ENCODE measurements around the gene CAMK1. TPM values are rescaled to one million over a fixed set of nuclear protein-coding genes. Genes with fewer than 3 reads are reported as not detected.

Gene CAMK1
- total RNA-seq, 1 experiment from 2014 or later: 9.7 TPM

- Histone ChIP-seq H3K4me3 (ENCODE audit: low read depth, low read length) (no peak overlapping the region), H3K4me1 (no peaks in the 10 kb centered on the region), H3K27me3 (replicated peaks; ENCODE audit: control insufficient read depth, insufficient read depth, low read length) (no peaks in the 10 kb centered on the region), H3K36me3 (ENCODE audit: control insufficient read depth, insufficient read depth, low read length) (no peaks in the 10 kb centered on the region), H3K9me3 (no peaks in the 10 kb centered on the region)
- ChIA-PET CTCF (interaction anchor here (1.1 to 1.2 kb wide), 2 partner anchors 10 to 224 kb away, joined by 3 read pairs; no protein-coding TSS in a partner anchor), POLR2A (interaction anchor here (0.5 kb wide), 1 partner anchor 328 kb away, joined by 3 read pairs; no protein-coding TSS in a partner anchor)
- Mint-ChIP-seq H3K4me1 (ENCODE audit: low read depth, unreplicated experiment) (peaks cover 14% of the 10 kb centered on the region), H3K36me3 (ENCODE audit: insufficient read depth, unreplicated experiment) (peaks cover 6% of the 10 kb centered on the region), H3K4me3 (ENCODE audit: unreplicated experiment) (no peak overlapping the region), H3K27ac (ENCODE audit: unreplicated experiment) (no peak overlapping the region), H3K27me3 (ENCODE audit: insufficient read depth, unreplicated experiment) (peaks cover 4% of the 10 kb centered on the region), H3K9me3 (ENCODE audit: unreplicated experiment) (no peaks in the 10 kb centered on the region)
- peak; percentile 1 to 52 for TF ChIP-seq CTCF (IDR thresholded peaks at IDR 0.05; ENCODE audit: insufficient read depth in 1 of 2, low read depth in 1 of 2, low read length in 1 of 2, severe bottlenecking in 1 of 2, unreplicated experiment in 1 of 2)
- no TSS peak for BruUV-seq (replicated peaks)
- intact Hi-C loops (cut with micrococcal nuclease; ENCODE audit: unreplicated experiment): loop anchor here (2.0 kb wide), 1 partner anchor 224 kb away; no protein-coding TSS in a partner anchor
- peak in 1 of 2 experiments; percentile 38 for DNase-seq
Observed at GRCh38 chr3:9727041-9727595, 42.6 kb downstream of the CAMK1 start.

GRCh38 chr3:9725775-9726515, 43.8 kb downstream of the CAMK1 start:
- intact Hi-C loops (cut with micrococcal nuclease; ENCODE audit: unreplicated experiment): loop anchor here (2.0 kb wide), 1 partner anchor 223 kb away; no protein-coding TSS in a partner anchor
- Histone ChIP-seq H3K4me1 (no peaks in the 10 kb centered on the region), H3K27me3 (replicated peaks; ENCODE audit: control insufficient read depth, insufficient read depth, low read length) (no peaks in the 10 kb centered on the region), H3K9me3 (no peaks in the 10 kb centered on the region), H3K36me3 (ENCODE audit: control insufficient read depth, insufficient read depth, low read length) (no peaks in the 10 kb centered on the region), H3K4me3 (ENCODE audit: low read depth, low read length) (no peak overlapping the region)
- TF ChIP-seq CTCF (IDR thresholded peaks at IDR 0.05; ENCODE audit: insufficient read depth in 1 of 2, low read depth in 1 of 2, low read length in 1 of 2, severe bottlenecking in 1 of 2, unreplicated experiment in 1 of 2): no peak
- Mint-ChIP-seq H3K4me3 (ENCODE audit: unreplicated experiment) (no peak overlapping the region), H3K9me3 (ENCODE audit: unreplicated experiment) (no peaks in the 10 kb centered on the region), H3K36me3 (ENCODE audit: insufficient read depth, unreplicated experiment) (peaks cover 4% of the 10 kb centered on the region), H3K27ac (ENCODE audit: unreplicated experiment) (no peak overlapping the region), H3K4me1 (ENCODE audit: low read depth, unreplicated experiment) (peaks cover 13% of the 10 kb centered on the region), H3K27me3 (ENCODE audit: insufficient read depth, unreplicated experiment) (peaks cover 6% of the 10 kb centered on the region)
- no TSS peak for BruUV-seq (replicated peaks)
- ChIA-PET CTCF (interaction anchor here (1.3 kb wide), 1 partner anchor 24 kb away, joined by 5 read pairs; the partner anchor contains the start of gene OGG1), POLR2A (no interaction called here)
- DNase-seq: no peak

- no peaks in the 10 kb centered on the region for H3K27me3 ChIP-seq (replicated peaks; ENCODE audit: control insufficient read depth, insufficient read depth, low read length)
- H3K9me3 Mint-ChIP-seq (ENCODE audit: unreplicated experiment): no peaks in the 10 kb centered on the region
- H3K27ac Mint-ChIP-seq (ENCODE audit: unreplicated experiment): no peak overlapping the region
- H3K4me1 Mint-ChIP-seq (ENCODE audit: low read depth, unreplicated experiment): no peaks in the 10 kb centered on the region
- H3K4me3 ChIP-seq (ENCODE audit: low read depth, low read length): no peak overlapping the region
- no peak for DNase-seq
- ChIA-PET CTCF (interaction anchor here (0.9 kb wide), 1 partner anchor 9 kb away, joined by 4 read pairs; no protein-coding TSS in a partner anchor), POLR2A (no interaction called here)
- no peaks in the 10 kb centered on the region for H3K9me3 ChIP-seq
- TF ChIP-seq CTCF (IDR thresholded peaks at IDR 0.05; ENCODE audit: insufficient read depth in 1 of 2, low read depth in 1 of 2, low read length in 1 of 2, severe bottlenecking in 1 of 2, unreplicated experiment in 1 of 2): no peak
- no peaks in the 10 kb centered on the region for H3K4me1 ChIP-seq
- intact Hi-C loops (cut with micrococcal nuclease; ENCODE audit: unreplicated experiment): no loop called here
- peaks cover 11% of the 10 kb centered on the region for H3K27me3 Mint-ChIP-seq (ENCODE audit: insufficient read depth, unreplicated experiment)
- no peaks in the 10 kb centered on the region for H3K36me3 ChIP-seq (ENCODE audit: control insufficient read depth, insufficient read depth, low read length)
- no TSS peak for BruUV-seq (replicated peaks)
- H3K4me3 Mint-ChIP-seq (ENCODE audit: unreplicated experiment): no peak overlapping the region
- H3K36me3 Mint-ChIP-seq (ENCODE audit: insufficient read depth, unreplicated experiment): no peaks in the 10 kb centered on the region
Observed at GRCh38 chr3:9721700-9722060, 48.1 kb downstream of the CAMK1 start.

Data from Caco-2 (cell line).